SIG-M5 (cell line): ENCODE data around the gene STARD13.

ENCODE experiments used
- DNase-seq: peaks from one replicate; lab custom pipeline; 2025; lab: John Stamatoyannopoulos, UW

The STARD13 gene

GRCh38 chr13:33197541-33197971 is 88.0 kb downstream of the STARD13 start:
- DNase-seq, result no peak

- DNase-seq, result no peak
Measured at GRCh38 chr13:33196767-33197166, 88.8 kb downstream of the STARD13 start.

GRCh38 chr13:33195693-33196464 is 89.7 kb downstream of the STARD13 start:
- DNase-seq, result no peak

GRCh38 chr13:33194820-33195692 is 90.5 kb downstream of the STARD13 start:
- no peak for DNase-seq

- no peak for DNase-seq
Measured at GRCh38 chr13:33193428-33193974, 92.1 kb downstream of the STARD13 start.

- DNase-seq, result no peak
Measured at GRCh38 chr13:33191425-33192210, 93.9 kb downstream of the STARD13 start.

- DNase-seq, result no peak
Measured at GRCh38 chr13:33189470-33189869, 96.1 kb downstream of the STARD13 start.

- no peak for DNase-seq
Measured at GRCh38 chr13:33188093-33188882, 97.3 kb downstream of the STARD13 start.

GRCh38 chr13:33186861-33187291 is 98.7 kb downstream of the STARD13 start:
- DNase-seq, result no peak

- DNase-seq, result no peak
Measured at GRCh38 chr13:33185853-33186252, 99.7 kb downstream of the STARD13 start.

GRCh38 chr13:33184530-33184929 is 101.0 kb downstream of the STARD13 start:
- DNase-seq, result no peak

GRCh38 chr13:33184112-33184490 is 101.5 kb downstream of the STARD13 start:
- DNase-seq, result no peak

- DNase-seq, result no peak
Measured at GRCh38 chr13:33183431-33184111, 102.0 kb downstream of the STARD13 start.

GRCh38 chr13:33182729-33183128 is 102.8 kb downstream of the STARD13 start:
- no peak for DNase-seq

GRCh38 chr13:33181264-33181663 is 104.3 kb downstream of the STARD13 start:
- DNase-seq, result no peak

GRCh38 chr13:33180122-33180804 is 105.3 kb downstream of the STARD13 start:
- no peak for DNase-seq

GRCh38 chr13:33179463-33179862 is 106.1 kb downstream of the STARD13 start:
- DNase-seq, result no peak

- DNase-seq, result no peak
Measured at GRCh38 chr13:33178209-33178840, 107.2 kb downstream of the STARD13 start.
